GM23248 (cell line): ENCODE results near the gene FAM13B.

ENCODE experiments used
- EZH2 ChIP-seq: fragments of 200-600 bp; sonication (generic); IDR thresholded peaks from 2 replicates; pipeline ENCODE4 v1.6.1; 2018; ENCODE audit warnings: antibody characterized with exemption, mild to moderate bottlenecking; ENCODE audit not compliant: insufficient read depth, poor library complexity, severe bottlenecking
- EZH2phosphoT487 ChIP-seq: fragments of 200-600 bp; sonication (generic); IDR thresholded peaks from 2 replicates; pipeline ENCODE4 v1.6.1; 2018; ENCODE audit warnings: antibody characterized with exemption, moderate library complexity, mild to moderate bottlenecking, low read depth; ENCODE audit not compliant: insufficient read depth

DNA sequence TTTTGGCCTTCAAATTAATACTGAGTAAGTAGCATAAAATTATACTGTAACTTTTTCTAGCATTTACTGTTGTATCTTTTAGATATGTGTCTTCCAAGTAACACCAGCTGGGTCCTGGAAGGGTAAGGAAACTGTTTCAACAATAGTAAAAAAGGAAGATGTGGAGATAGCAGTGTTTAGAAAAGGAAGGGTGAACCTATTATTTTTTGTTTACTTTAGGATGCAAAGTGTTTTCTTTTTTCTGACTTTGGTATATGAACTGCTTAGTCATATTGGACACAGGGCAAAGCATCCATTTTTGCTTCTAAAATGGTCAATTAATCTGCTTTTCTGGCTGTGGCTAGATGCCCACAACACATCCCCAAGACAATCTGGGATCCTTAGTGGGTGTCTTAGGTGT lies 138.3 kb downstream of the FAM13B start:
- TF ChIP-seq EZH2phosphoT487 (no peak), EZH2 (no peak)
